Lower leg skin (tissue), 3 donors: Measurements from ENCODE around the gene ADAMTSL1.

Experiments
- CTCF ChIP-seq, 3 donors: fragments of 450-650 bp; IDR thresholded peaks; one replicate each; pipeline ENCODE4 v1.5.1; 2016; ENCODE audit warnings: antibody characterized with exemption in 3 of 3, mild to moderate bottlenecking in 3 of 3, moderate library complexity in 2 of 3
- POLR2A ChIP-seq, 2 donors: fragments of 450-650 bp; IDR thresholded peaks; one replicate each; pipeline ENCODE4 v1.6.1; 2016 to 2017; ENCODE audit warnings: antibody characterized with exemption in 2 of 2, mild to moderate bottlenecking in 1 of 2, moderate library complexity in 1 of 2

- TF ChIP-seq CTCF (IDR thresholded peaks at IDR 0.05) (no peak), POLR2A (IDR thresholded peaks at IDR 0.05) (no peak)
Measured at GRCh38 chr9:18459962-18460584, 13.9 kb upstream of the ADAMTSL1 start.
